Amniotic stem cell (primary cell): ENCODE results near the gene SORBS1.

Source experiments
- DNase-seq: peaks from one replicate; lab custom pipeline; 2025; lab: John Stamatoyannopoulos, UW

Gene SORBS1

DNA sequence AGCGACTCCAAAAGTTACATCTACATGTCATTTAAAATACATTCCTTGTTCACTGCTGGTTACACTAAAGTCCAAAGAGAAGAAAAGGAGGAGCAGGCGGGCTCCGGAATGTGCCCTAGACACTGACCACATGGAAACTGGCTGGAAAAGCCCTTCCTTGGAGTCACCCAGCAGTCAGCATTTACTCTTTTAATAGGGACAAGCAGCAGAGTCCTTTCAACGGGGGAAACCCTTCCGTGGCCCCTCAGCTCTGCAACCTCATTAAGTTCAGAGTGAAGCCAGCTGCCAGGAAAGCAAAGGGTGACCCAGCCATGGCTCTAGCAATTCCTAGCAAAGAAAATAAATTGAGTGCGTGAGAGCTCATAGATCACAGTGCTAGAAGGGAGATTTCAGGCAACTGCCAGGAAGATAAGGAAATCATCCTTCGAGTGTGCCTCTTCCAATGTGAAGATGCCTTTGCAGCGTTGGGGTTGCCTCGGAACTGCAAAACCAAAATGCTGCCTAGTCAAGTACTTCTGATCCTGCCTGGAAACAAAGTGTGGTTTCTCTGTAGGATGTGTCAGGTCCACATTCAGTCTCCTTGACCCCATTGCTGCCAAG is 101.6 kb downstream of the SORBS1 start:
- no peak for DNase-seq

DNA sequence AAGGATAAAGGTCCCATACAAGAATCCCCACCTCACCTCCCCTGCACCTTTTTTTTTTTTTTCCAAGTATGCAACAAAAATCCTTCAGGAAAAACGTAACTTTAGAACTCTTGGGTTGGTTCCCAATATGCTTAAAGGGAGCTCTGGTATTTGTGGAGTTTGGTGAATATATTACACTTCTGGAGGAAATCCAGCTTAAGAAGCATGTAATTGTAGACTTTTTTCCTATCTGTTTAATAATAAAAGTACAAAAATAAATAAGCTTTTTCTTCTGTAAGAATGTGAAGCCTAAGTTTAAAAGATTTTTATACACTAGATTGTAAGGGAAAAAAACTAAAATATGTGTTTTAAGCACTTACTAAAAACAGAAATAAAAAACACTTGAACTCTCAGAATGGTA is 102.3 kb downstream of the SORBS1 start:
- no peak for DNase-seq

DNA sequence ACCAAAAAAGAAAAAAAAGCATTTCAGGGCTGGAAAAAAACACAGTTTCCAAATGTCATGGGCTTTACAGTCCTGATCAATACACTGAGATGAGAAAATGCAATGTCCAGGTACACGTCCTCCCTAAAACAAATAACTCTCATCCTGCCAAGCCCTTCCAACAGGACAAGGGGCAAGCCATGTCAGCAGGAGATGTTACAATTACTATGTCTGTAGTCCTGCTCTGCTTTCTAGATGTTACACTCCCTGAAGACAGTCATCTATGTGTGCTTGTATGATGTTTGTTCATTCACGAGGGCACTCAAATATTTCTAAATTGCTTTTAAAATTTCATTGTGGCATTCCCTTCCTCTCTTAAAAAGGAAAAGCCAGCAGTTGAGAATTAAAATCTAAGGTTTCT is 103.2 kb downstream of the SORBS1 start:
- DNase-seq = no peak

DNA sequence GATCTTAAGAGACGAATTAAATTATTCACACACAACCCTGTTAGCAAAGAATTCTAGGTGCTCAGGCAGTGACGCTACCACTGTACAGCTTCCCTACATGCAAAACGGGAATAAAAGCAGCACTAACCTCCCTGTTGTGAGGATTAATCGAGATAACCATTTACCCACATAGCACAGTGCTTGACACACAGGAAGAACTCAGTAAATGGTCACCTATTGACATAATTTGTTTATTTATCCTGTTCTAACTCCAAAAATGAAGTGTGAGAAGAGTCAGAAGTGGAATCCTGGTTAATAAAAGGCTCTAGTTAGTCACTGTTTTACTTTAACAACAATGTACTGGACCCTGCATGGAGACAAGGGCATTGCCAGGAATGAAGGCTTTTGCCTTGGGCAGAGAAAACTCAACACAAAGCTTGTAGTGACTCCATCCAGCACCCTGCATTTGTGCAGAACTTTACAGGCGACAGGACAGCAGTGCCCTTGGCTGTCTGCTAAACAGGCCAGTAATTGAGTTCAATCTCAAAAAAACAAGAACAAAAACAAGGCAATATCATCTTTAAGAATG is 103.8 kb downstream of the SORBS1 start:
- no peak for DNase-seq

DNA sequence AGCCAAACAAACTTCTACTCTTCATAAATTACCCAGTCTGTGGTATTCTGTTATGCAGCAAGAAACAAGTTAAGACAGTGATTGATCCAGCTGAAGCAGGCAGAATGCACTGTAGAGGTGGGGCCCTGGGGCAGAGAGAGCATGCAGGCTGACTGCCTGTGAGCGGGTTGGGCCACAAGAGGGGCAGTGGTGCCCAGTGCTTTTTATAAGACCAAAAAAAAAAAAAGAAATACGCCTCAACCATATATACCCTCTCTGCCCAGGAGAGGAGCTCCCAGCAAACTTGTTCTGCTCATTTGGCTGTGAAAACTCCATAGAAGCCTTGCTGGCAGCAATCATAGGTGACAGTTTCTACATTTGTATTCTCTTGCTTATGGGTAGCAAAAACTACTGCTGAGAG is 104.7 kb downstream of the SORBS1 start:
- no peak for DNase-seq

DNA sequence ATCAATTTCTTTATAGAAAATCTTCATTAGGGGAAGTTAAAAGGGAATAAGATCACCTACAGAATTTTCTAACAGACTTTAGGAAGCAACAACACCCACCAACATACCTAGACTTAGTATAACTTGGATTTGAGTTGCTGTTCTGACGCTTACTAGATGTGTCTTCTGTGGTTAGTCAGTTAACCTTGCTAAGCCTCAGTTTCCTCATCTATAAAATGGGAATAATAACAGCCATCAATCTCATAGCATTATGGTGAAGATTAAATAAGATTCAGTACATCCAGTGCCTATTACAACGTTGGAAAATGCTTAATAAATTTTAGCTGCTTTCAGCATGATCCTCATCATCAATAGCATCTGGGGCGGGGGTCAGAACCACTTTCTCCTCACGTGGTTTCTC is 106.2 kb downstream of the SORBS1 start:
- DNase-seq = no peak

DNA sequence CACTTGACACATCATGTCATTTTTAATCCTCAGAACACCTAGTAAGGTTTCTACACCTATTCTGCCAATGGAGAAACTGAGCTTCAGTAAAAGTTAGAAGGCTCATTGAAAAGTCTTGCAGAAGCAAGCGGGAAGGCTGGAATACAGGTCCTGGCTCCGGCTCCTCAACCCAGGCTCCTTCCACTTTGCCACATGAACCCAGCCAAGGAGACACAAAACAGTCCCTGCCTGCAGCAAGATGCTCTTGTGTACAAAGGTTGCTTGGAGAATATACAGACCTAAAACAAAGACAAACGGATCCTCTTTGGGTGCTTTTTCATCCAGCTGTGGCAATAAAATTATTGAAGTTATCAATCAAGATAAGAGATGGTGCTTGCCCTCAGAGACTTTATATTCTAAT is 106.8 kb downstream of the SORBS1 start:
- DNase-seq = no peak

DNA sequence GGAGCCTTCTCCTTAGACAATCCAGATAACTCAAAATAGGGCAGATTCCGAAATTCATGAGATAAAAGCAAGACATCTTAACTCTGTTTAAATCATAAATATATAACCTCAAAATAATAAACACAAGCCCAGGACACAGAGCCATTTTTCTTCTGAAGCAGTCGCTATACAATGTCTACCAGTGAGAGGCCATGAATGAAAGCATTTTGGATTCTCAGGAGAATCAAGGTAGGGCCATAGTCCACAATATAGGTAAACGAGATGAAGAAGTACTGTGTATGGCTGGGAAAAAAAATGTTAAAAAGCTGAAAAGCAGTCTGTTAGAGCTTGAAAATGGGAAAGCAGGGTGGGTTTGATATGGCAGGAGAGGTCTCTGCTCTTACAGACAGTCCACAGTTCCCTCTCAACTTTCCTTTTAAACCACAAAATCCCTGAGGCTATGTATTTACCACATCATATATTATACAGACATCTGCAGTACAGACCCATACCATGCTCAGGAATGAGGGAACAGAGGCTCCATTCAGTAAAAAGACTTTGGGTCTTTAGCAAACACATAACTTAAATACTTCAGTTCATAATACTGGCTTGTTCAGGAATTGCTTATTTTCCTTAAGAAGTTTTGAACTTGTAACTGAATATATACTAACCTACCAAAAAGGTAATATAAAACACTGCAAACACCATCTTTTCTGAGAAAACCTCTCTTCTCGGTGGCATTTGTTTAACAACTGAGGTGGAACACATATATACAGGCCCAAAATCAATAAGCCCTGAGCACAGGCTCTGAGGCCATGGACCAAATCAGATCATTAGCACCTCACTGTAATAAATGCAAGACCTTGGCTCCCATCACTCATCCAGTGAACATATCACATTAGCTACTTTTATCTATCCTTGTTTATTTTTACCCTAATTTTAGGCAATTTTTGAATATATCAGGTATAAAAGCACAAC is 109.3 kb downstream of the SORBS1 start:
- no peak for DNase-seq

DNA sequence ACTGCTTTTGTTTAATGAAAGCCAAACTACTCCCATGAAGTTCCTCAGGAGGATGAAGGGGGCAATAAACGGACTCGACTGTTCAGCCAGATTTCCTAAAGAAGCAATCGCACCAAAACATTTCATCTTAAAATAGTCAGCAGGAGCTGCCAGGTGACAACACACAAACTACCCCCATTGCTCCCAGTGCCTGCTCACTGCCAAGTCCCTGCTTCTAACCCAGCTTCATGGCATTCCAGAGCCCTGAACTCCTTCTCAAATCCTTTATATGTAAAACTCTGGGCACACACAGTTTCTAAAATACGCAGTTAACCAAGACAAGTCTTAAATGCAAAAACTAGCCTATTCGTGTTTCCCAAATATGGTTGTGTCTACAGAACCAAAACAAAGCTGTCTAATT is 110.0 kb downstream of the SORBS1 start:
- DNase-seq = no peak

DNA sequence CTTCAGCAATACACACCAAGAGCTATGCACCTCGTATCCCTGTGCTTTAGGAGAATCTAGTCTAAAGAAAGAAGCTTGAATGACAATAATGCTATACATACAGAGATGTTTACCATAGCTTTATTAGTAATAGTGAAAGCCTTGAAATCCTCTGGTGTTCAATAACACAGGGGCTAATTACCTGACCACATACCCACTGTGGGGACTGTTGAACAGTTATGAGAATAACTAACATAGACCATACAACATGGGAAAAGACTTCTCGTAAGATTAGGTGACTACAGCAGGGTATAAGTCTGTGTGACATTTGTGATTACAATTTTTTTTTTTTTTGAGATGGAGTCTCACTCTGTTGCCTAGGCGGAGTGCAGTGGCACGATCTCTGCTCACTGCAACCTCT is 111.0 kb downstream of the SORBS1 start:
- no peak for DNase-seq

DNA sequence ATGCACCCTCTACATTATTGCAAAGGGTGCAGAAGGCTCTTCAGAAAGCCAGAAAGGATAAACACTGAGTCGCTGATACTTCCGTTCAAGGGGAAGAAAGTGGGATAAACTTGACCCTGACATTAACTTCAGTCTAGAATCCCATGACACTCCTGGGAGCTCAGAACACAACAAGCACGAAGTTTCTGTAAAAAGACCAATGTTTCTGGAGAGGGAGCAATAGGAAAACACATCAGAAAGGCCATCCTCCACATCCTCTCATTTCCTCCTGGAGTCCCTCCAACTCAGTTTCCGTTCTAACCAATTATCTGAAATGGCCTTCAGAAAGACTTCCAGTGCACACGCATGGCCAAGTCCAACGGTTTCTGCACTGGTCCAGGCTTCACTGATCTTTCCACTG is 113.5 kb downstream of the SORBS1 start:
- DNase-seq = no peak

DNA sequence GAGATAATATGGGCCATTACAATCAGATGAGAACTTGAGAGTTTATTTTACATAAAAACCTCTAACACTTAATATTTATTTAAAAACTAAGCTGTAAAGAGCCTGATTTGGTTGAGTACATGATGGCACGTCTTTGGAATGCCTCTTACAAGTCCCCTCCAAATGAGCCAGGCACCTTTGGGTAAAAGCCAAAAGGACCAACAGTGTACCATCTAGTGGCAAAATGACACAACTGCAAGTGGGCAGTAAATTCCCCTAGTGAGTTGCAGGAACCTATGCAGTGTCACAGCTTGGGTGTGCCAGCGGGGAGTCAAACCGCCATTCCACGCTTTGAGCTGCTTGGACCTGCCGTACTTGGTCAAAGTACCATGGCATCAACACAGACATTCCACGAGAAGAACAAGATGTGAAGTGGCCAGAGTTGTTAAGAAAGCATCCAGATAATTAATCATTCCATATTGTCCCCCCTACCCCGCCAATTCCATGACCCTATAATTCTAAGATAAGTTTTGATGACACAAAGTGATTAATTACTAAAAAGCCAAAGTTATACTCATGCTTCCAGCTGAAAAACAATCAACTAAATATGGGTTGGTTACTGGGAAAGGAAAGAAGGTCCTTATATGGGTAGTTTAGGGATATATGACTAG is 115.2 kb downstream of the SORBS1 start:
- DNase-seq = peak; percentile 4

DNA sequence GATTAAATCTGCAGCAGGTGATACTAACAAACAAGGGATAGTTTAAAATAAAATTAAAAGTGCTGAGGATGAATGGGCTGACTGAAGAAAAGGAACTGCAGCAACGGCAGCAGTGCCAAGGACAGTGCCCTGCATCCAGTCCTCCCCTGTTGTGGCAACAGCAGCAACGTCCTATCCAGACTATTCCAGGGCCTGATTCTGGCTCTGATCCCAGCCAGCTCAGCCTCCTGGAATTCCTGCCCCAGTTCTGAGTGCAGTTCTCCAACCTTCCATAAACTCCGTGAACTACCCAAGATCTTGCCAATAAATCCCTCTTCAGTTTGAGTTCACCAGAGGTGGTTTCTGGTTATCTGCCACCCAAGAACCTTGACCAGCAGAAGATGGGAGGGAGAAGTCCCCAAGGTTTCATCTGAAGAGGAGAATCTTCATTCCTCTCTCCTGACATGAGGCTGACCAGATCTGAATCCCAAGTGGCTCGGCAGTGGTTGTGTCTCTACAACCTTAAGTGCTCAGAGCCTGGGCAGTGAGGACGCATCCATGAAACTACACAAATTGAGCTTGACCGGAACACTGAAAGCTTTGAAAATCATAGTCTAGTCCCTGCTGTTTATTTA is 115.8 kb downstream of the SORBS1 start:
- DNase-seq = no peak

DNA sequence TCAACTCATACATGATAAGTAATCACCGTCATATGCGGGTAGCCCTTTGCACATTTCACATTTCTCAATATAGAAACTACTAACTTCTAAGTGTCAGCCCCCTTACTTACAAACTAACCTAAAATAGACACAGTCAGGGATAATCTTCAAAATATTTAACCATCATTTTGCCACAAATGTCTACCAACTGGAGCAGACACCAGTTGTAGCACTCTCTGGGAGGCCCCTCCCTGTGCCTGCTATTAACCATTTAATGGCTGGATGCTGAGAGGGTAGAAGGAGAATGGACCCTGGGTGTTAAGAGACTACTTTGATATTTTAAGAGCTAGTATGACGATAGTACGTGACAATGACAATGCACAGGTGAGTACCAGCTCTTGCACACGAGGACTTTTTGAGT is 116.4 kb downstream of the SORBS1 start:
- no peak for DNase-seq

DNA sequence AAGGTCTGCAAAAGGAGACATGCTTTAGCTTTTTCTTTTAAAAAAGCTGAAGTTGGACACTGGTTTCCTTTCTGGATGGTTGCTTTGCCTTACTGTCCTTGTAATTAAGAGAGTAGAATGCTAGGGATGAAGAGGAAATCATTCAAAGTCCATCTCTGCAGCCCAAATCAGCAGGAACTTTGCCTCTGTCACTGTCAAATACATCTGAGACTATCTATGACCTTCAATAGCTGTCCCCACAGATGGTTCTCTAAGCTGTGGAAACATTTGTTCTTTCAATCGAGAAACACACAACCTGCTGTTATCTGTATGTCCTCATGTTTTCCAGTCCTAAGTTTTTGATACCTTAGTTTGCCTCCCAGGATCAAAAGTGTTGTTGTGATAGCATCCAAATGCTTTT is 117.5 kb downstream of the SORBS1 start:
- no peak for DNase-seq

DNA sequence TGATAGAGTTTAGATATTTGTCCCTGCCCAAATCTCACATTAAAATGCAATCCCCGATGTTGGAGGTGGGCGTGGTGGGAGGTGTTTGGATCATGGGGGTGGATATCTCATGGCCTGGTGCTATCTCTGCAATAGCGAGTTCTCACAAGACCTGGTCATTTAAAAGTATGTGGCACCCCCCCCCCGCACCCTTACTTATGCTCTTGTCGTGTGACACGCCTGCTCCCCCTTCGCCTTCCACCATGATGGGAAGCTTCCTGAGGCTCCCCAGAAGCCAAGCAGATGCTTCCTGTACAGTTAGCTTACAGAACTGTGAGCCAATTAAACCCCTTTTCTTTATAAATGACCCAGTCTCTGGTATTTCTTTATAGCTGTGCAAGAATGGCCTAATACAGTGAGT is 118.8 kb downstream of the SORBS1 start:
- DNase-seq = no peak

DNA sequence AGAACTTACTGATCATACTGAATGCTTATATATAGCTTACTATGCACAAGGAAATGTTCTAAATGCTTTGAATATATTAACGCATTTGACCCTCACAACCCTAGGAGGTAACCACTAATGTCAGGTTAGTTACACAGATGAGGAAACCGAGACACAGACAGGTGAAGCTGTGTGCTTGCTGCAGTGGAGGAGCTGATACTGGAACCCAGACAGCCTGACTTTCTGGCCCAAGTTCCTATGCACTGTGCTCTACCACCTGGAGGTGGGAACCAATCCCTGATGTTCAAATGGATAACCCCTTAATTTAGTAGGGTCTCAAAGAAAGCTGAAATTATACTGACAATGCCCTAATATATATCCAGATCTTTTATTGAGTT is 119.6 kb downstream of the SORBS1 start:
- DNase-seq = no peak

DNA sequence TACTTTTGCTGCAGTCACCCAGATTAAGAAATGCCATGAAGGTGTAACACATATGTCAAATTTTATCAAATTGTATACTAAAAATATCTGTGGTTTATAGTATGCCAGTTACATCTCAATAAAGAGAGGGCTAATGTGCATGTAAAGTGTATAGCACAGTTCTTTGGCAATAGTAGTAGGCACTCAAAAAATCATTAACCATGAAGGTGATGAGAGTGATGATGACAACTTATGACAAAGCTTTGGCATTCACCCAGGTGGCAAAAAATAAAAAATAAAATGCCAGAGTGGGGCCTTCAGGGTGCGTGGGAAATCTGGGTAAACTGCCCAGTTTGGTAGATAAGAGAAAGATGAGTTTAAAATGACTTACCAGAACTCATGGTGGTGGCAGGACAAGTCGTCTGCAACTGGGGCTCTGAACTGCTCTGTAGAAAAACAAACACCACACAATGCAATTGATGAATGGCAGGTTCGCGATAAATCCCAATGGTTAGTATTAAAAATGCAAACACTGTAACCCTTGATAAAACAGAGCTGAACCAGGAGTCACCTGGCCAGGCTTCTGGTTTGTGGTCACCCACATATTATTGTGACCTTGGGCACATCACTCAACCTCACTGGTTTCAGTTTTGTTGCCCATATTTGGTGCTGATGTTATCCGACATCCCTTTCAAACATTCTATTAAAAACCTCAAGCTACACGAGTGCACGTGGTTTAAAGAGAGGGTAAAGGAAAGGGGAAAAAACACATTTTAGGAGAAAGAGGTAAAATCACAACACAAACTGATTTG is 120.2 kb downstream of the SORBS1 start:
- DNase-seq = no peak

DNA sequence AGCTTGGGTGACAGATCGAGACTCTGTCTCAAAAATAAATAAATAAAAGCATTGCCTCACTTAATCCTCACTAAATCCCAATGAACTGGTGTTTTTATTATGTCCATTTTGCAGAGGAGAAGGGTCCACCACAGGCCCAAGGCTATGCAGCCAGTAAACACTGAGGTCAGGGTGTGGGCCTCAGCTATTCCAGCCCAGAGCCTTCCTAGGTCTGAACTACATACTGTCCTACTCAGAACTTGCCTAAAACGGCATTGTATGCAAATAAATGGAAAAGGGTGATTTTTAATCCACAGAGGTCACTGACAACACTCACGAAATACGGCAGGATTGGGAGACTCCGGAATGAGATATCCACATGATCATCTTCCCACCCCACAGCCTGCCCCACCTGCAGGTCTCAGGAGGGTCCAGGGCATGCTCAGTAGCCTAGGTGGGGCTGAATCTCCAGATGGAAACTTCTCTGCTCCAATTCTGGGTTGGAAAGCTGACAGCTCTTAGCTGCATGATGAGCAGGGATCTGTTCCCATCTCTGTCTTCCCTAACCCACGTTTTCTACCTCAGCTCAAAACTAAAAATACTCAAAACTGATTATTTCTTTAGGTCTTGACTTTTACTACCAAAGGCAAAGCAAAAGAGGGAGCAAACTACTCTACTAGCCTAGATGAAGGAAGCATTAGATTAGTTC is 121.0 kb downstream of the SORBS1 start:
- DNase-seq = no peak

DNA sequence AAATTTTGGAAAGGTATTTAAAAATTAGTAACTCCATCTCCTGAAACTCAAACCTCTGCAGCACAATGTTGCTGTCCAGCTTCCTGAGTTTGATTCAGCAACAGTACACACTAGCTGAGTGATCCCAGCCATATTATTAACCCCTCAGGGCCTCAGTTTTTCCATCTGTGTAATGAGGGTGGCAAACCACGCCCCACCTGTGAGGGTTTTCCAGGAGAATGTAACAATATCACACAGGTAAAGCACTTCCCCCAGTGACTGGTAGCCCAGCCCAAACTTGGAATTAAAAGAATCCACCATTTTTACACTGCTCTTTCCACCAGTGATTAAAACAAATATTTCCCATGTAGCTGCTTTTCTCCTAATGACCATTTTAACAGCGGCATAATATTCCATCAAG is 122.4 kb downstream of the SORBS1 start:
- DNase-seq = no peak

DNA sequence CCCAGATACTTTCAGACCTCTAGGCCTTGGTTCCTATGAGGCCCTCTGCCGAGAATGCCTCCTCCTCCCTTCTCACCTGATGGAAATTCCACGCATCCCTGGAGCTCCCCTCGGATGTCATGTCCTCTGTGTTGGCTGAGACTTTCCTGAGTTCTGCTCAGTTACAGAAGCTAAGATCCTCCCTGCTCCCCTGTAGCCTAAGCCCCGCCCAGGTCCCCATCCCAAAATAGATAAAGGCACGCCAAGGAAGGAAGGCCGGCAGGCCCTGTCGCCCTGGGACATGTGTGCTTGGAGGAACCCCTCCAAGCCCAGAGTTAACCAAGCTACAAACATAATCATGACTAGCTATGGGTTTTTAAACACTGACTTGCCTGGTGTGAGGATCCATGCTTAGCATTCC is 123.5 kb downstream of the SORBS1 start:
- no peak for DNase-seq
